DND-41 (cell line): ENCODE results near the gene E2F2.

ENCODE experiments used
- ATAC-seq: fragments of 200-7000 bp; cut with Tn5 transposase; 3 replicates; pipeline ENCODE4 v1.9.1; 2021; ENCODE audit warnings: low read depth; ENCODE audit not compliant: insufficient read depth
- DNase-seq: peaks from one replicate; pipeline ENCODE4 v3.0.0-alpha.2; 2020
- H2AFZ ChIP-seq: 2 replicates; pipeline ENCODE4 v1.6.0; 2012; ENCODE audit warnings: low read depth, low read length
- H3K27ac ChIP-seq: 2 replicates; pipeline ENCODE4 v1.5.1; 2012; ENCODE audit warnings: low read length, inconsistent platforms
- H3K27me3 ChIP-seq: fragments of 200-600 bp; sonication (generic); 2 replicates; pipeline ENCODE4 v1.6.0; 2012; ENCODE audit warnings: low read length, mild to moderate bottlenecking, inconsistent platforms; ENCODE audit not compliant: insufficient read depth, poor library complexity
- H3K36me3 ChIP-seq: 2 replicates; pipeline ENCODE4 v1.5.1; 2012; ENCODE audit warnings: low read length, inconsistent platforms; ENCODE audit not compliant: insufficient read depth
- H3K4me1 ChIP-seq: 2 replicates; pipeline ENCODE4 v1.5.1; 2012; ENCODE audit warnings: mild to moderate bottlenecking, low read length; ENCODE audit not compliant: insufficient read depth
- H3K4me2 ChIP-seq: 2 replicates; pipeline ENCODE4 v1.6.0; 2012; ENCODE audit warnings: mild to moderate bottlenecking, moderate library complexity, low read length, inconsistent platforms; ENCODE audit not compliant: insufficient read depth
- H3K4me3 ChIP-seq, 2 experiments: fragments of 200-600 bp in 1 of 2; shearing (Covaris generic) in 1 of 2; 2 replicates each; pipeline ENCODE4 v1.5.1; 2012 to 2016; ENCODE audit warnings: inconsistent platforms in 2 of 2, low read length in 2 of 2, mild to moderate bottlenecking in 2 of 2, low read depth in 1 of 2, moderate library complexity in 1 of 2
- H3K79me2 ChIP-seq: 2 replicates; pipeline ENCODE4 v1.6.0; 2012; ENCODE audit warnings: low read length, inconsistent platforms; ENCODE audit not compliant: insufficient read depth
- H3K9ac ChIP-seq: 2 replicates; pipeline ENCODE4 v1.6.0; 2012; ENCODE audit warnings: low read depth, mild to moderate bottlenecking, inconsistent platforms, low read length, moderate library complexity
- H3K9me3 ChIP-seq: 2 replicates; pipeline ENCODE4 v1.5.1; 2012; ENCODE audit warnings: low read length, moderate library complexity, mild to moderate bottlenecking, inconsistent platforms; ENCODE audit not compliant: insufficient read depth, severe bottlenecking
- H4K20me1 ChIP-seq: 2 replicates; pipeline ENCODE4 v1.6.0; 2012; ENCODE audit warnings: low read length; ENCODE audit not compliant: insufficient read depth
- EZH2 ChIP-seq: IDR thresholded peaks from 3 replicates; pipeline ENCODE4 v1.6.1; 2012; ENCODE audit warnings: borderline replicate concordance, low read depth, mild to moderate bottlenecking, moderate library complexity, low read length, inconsistent platforms; ENCODE audit not compliant: severe bottlenecking
- TF ChIP-seq, protein P1 (sequence below): IDR thresholded peaks from 2 replicates; pipeline ENCODE4 v1.5.1; 2012; ENCODE audit warnings: borderline replicate concordance, low read length, moderate library complexity, mild to moderate bottlenecking; ENCODE audit not compliant: poor library complexity, severe bottlenecking; ENCODE audit errors: extremely low read depth

The E2F2 gene

GRCh38 chr1:23567629-23567995, 36.6 kb upstream of the E2F2 start:
- no peak overlapping the region for H2AFZ ChIP-seq
- peaks cover 38% of the 10 kb centered on the region for H3K27me3 ChIP-seq
- no peak overlapping the region for H3K4me2 ChIP-seq
- no peaks in the 10 kb centered on the region for H3K36me3 ChIP-seq
- H3K79me2 ChIP-seq = no peaks in the 10 kb centered on the region
- no peak overlapping the region for H3K4me3 ChIP-seq
- TF ChIP-seq, protein P1, sequence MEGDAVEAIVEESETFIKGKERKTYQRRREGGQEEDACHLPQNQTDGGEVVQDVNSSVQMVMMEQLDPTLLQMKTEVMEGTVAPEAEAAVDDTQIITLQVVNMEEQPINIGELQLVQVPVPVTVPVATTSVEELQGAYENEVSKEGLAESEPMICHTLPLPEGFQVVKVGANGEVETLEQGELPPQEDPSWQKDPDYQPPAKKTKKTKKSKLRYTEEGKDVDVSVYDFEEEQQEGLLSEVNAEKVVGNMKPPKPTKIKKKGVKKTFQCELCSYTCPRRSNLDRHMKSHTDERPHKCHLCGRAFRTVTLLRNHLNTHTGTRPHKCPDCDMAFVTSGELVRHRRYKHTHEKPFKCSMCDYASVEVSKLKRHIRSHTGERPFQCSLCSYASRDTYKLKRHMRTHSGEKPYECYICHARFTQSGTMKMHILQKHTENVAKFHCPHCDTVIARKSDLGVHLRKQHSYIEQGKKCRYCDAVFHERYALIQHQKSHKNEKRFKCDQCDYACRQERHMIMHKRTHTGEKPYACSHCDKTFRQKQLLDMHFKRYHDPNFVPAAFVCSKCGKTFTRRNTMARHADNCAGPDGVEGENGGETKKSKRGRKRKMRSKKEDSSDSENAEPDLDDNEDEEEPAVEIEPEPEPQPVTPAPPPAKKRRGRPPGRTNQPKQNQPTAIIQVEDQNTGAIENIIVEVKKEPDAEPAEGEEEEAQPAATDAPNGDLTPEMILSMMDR = no peak
- no peak for TF ChIP-seq EZH2
- H3K9me3 ChIP-seq = no peaks in the 10 kb centered on the region
- no peak for ATAC-seq
- no peak for DNase-seq
- peaks cover 5% of the 10 kb centered on the region for H3K4me1 ChIP-seq
- H3K9ac ChIP-seq = no peak overlapping the region
- H3K27ac ChIP-seq = no peak overlapping the region
- no peaks in the 10 kb centered on the region for H4K20me1 ChIP-seq

- no peaks in the 10 kb centered on the region for H3K79me2 ChIP-seq
- no peaks in the 10 kb centered on the region for H4K20me1 ChIP-seq
- no peak for ATAC-seq
- TF ChIP-seq, protein P1 = peak; percentile 15
- no peak for TF ChIP-seq EZH2
- H3K4me3 ChIP-seq = no peak overlapping the region
- peaks cover 13% of the 10 kb centered on the region for H3K4me1 ChIP-seq
- no peak overlapping the region for H3K9ac ChIP-seq
- DNase-seq = no peak
- no peaks in the 10 kb centered on the region for H3K9me3 ChIP-seq
- H3K36me3 ChIP-seq = no peaks in the 10 kb centered on the region
- H3K27ac ChIP-seq = no peak overlapping the region
- H2AFZ ChIP-seq = no peak overlapping the region
- peaks cover 50% of the 10 kb centered on the region for H3K27me3 ChIP-seq
- H3K4me2 ChIP-seq = no peak overlapping the region
These were observed 35.3 kb upstream of the E2F2 start for GRCh38 chr1:23566304-23566703.

GRCh38 chr1:23565776-23566175, 34.7 kb upstream of the E2F2 start:
- H3K4me3 ChIP-seq = no peak overlapping the region
- no peak overlapping the region for H3K9ac ChIP-seq
- H3K27me3 ChIP-seq = peaks cover 52% of the 10 kb centered on the region
- H4K20me1 ChIP-seq = no peaks in the 10 kb centered on the region
- DNase-seq (no peak), ATAC-seq (no peak)
- H3K79me2 ChIP-seq = no peaks in the 10 kb centered on the region
- H3K27ac ChIP-seq = no peak overlapping the region
- no peaks in the 10 kb centered on the region for H3K9me3 ChIP-seq
- H3K4me2 ChIP-seq = no peak overlapping the region
- H3K36me3 ChIP-seq = no peaks in the 10 kb centered on the region
- H3K4me1 ChIP-seq = peaks cover 13% of the 10 kb centered on the region
- no peak overlapping the region for H2AFZ ChIP-seq
- TF ChIP-seq, protein P1 = no peak
- peak; percentile 29 for TF ChIP-seq EZH2
